Endothelial cell of umbilical vein (primary cell): ENCODE measurements around the gene ZMAT5. TPM values are rescaled to one million over a fixed set of nuclear protein-coding genes. Genes with fewer than 3 reads are reported as not detected.

Source experiments
- BruUV-seq: library from RNA; stranded (reverse); fragments of 400-500 nt; replicated peaks from 2 replicates; lab custom pipeline; 2021; lab: Mats Ljungman, UMichigan
- CTCF ChIA-PET: fragments of 300-600, 350-600 bp; sonication (Branson Sonifier 250); formaldehyde crosslinking; loops from one replicate; lab custom pipeline; 2021; ENCODE audit warnings: antibody characterized with exemption, inconsistent platforms; lab: Charles Lee
- POLR2A ChIA-PET: fragments of 300-600, 350-600 bp; sonication (Branson Sonifier 250); formaldehyde crosslinking; loops from one replicate; lab custom pipeline; 2021; ENCODE audit warnings: antibody characterized with exemption, inconsistent platforms; lab: Charles Lee
- DNase-seq: peaks from one replicate; pipeline ENCODE4 v3.0.0-alpha.2; 2011; ENCODE audit warnings: low read depth, low spot score
- FAIRE-seq: peaks from 2 replicates; lab custom pipeline; 2011; peaks lifted over from hg19 to GRCh38; lab: Jason Lieb, UNC
- H2AFZ ChIP-seq: 2 replicates; pipeline ENCODE4 v1.6.0; 2012; ENCODE audit warnings: low read depth, low read length, control low read depth, inconsistent platforms
- H3K27ac ChIP-seq: 2 replicates; pipeline ENCODE4 v1.5.1; 2011; ENCODE audit warnings: low read depth, mild to moderate bottlenecking, control low read depth, low read length, moderate library complexity; ENCODE audit not compliant: insufficient read depth
- H3K27me3 ChIP-seq, 2 experiments: 2 replicates each; pipeline versions ENCODE4 v1.6.0 to v1.6.1; 2011; ENCODE audit warnings: low read length in 2 of 2, mixed read lengths in 1 of 2; ENCODE audit not compliant: control insufficient read depth in 2 of 2, insufficient read depth in 2 of 2
- H3K36me3 ChIP-seq, 2 experiments: 2 replicates in 1 of 2; 3 replicates in 1 of 2; pipeline ENCODE4 v1.5.1; 2011; ENCODE audit warnings: low read length in 2 of 2, mild to moderate bottlenecking in 1 of 2, moderate library complexity in 1 of 2; ENCODE audit not compliant: control insufficient read depth in 2 of 2, insufficient read depth in 2 of 2; ENCODE audit errors: extremely low read depth in 1 of 2
- H3K4me1 ChIP-seq: 3 replicates; pipeline ENCODE4 v1.5.1; 2011; ENCODE audit warnings: mild to moderate bottlenecking, low read length; ENCODE audit not compliant: control insufficient read depth, insufficient read depth; ENCODE audit errors: extremely low read depth
- H3K4me2 ChIP-seq: 2 replicates; pipeline ENCODE4 v1.6.1; 2011; ENCODE audit warnings: low read length, control low read depth, mixed read lengths; ENCODE audit not compliant: insufficient read depth
- H3K4me3 ChIP-seq, 3 experiments: fragments of 200-600 bp in 1 of 3; sonication (generic), shearing (Covaris generic) in 1 of 3; replicated peaks in 1 of 3; 2 replicates each; pipeline ENCODE4 v1.5.1; 2011 to 2016; ENCODE audit warnings: control low read depth in 3 of 3, low read length in 3 of 3, mild to moderate bottlenecking in 2 of 3, inconsistent platforms in 1 of 3, low read depth in 1 of 3, moderate library complexity in 1 of 3; ENCODE audit not compliant: insufficient read depth in 1 of 3
- H3K79me2 ChIP-seq: 2 replicates; pipeline ENCODE4 v1.6.0; 2012; ENCODE audit warnings: low read length, inconsistent platforms; ENCODE audit not compliant: control insufficient read depth, insufficient read depth
- H3K9ac ChIP-seq: replicated peaks from 2 replicates; pipeline ENCODE3; 2011; ENCODE audit warnings: low read length, control low read depth; ENCODE audit not compliant: insufficient read depth; ENCODE audit errors: extremely low read depth
- H3K9me1 ChIP-seq: replicated peaks from 3 replicates; pipeline ENCODE4 v1.6.0; 2011; ENCODE audit warnings: mild to moderate bottlenecking, low read length; ENCODE audit not compliant: control insufficient read depth, insufficient read depth; ENCODE audit errors: extremely low read depth
- H3K9me3 ChIP-seq: replicated peaks from 2 replicates; pipeline ENCODE4 v1.5.1; 2012; ENCODE audit warnings: low read length, inconsistent platforms; ENCODE audit not compliant: control insufficient read depth, insufficient read depth
- H4K20me1 ChIP-seq: replicated peaks from 2 replicates; pipeline ENCODE3; 2011; ENCODE audit warnings: mild to moderate bottlenecking, low read length; ENCODE audit not compliant: control insufficient read depth, insufficient read depth; ENCODE audit errors: extremely low read depth
- CTCF ChIP-seq, 2 donors: IDR thresholded peaks; 1 replicate in 1 of 2; 2 replicates in 1 of 2; pipeline ENCODE4 v1.5.1; 2011; ENCODE audit warnings: low read length in 2 of 2, mild to moderate bottlenecking in 2 of 2, moderate library complexity in 2 of 2, control low read depth in 1 of 2, inconsistent platforms in 1 of 2, low read depth in 1 of 2; ENCODE audit not compliant: insufficient read depth in 1 of 2; ENCODE audit errors: extremely low read depth in 1 of 2
- EZH2 ChIP-seq: IDR thresholded peaks from 2 replicates; pipeline ENCODE4 v1.6.1; 2012; ENCODE audit warnings: borderline replicate concordance, low read depth, mild to moderate bottlenecking, moderate library complexity, low read length, inconsistent platforms; ENCODE audit not compliant: severe bottlenecking
- FOS ChIP-seq: IDR thresholded peaks from 2 replicates; pipeline ENCODE4 v1.6.1; 2011; ENCODE audit warnings: mild to moderate bottlenecking, low read length, moderate library complexity, borderline replicate concordance; ENCODE audit not compliant: insufficient read depth
- GATA2 ChIP-seq: IDR thresholded peaks from 2 replicates; pipeline ENCODE4 v1.7.0; 2011; ENCODE audit warnings: low read depth, mild to moderate bottlenecking, moderate library complexity, mixed read lengths, low read length; ENCODE audit not compliant: insufficient read length, insufficient read depth
- JUN ChIP-seq: IDR thresholded peaks from 2 replicates; pipeline ENCODE4 v1.6.1; 2011; ENCODE audit warnings: borderline replicate concordance, low read depth; ENCODE audit not compliant: insufficient read length, insufficient read depth
- MAX ChIP-seq: IDR thresholded peaks from 2 replicates; pipeline ENCODE4 v1.6.1; 2011; ENCODE audit not compliant: insufficient read depth, insufficient read length
- MYC ChIP-seq: IDR thresholded peaks from one replicate; pipeline ENCODE4 v1.6.1; 2011; ENCODE audit warnings: mild to moderate bottlenecking, low read depth, low read length
- POLR2A ChIP-seq: IDR thresholded peaks from 2 replicates; pipeline ENCODE4 v1.6.1; 2012; ENCODE audit warnings: low read depth, mild to moderate bottlenecking, control low read depth, low read length
- dilution Hi-C: fragments of 300-500 bp; cut with MboI; formaldehyde crosslinking; loops from one replicate; pipeline ENCODE4 v1.15.0; 2019; ENCODE audit warnings: low sequenced_read_pairs; ENCODE audit not compliant: extremely low pct_ligation_motif_present
- intact Hi-C: fragments of 100-400 bp; cut with micrococcal nuclease; formaldehyde crosslinking; loops from one replicate; pipeline ENCODE4 v1.10.0; 2022
- polyA plus RNA-seq, 4 experiments: library from polyadenylated mRNA; depleted of rRNA in 3 of 4; stranded (reverse) in 3 of 4; unstranded in 1 of 4; fragments of >200 nt; gene quantifications; 2 replicates each; pipeline versions ENCODE4 v1.2.1 to v1.2.3, GENCODE V29; 2011 to 2012; ENCODE audit warnings: missing spikeins in 1 of 4
- total RNA-seq: library from RNA; stranded (reverse); gene quantifications from 2 replicates; pipeline ENCODE4 v1.2.3, GENCODE V29; 2021

Gene ZMAT5
- total and polyA plus RNA-seq, 2 donors (not counting 3 experiments of a cell fraction or from before 2014, with no cell fraction given) = 24.9 to 43.6 TPM

- Histone ChIP-seq H3K9ac (no peak overlapping the region), H3K4me1 (no peaks in the 10 kb centered on the region), H3K27me3 (no peaks in the 10 kb centered on the region), H3K9me3 (no peaks in the 10 kb centered on the region), H4K20me1 (no peaks in the 10 kb centered on the region), H3K9me1 (no peaks in the 10 kb centered on the region), H3K4me2 (no peak overlapping the region), H3K36me3 (peaks cover 16 to 20% of the 10 kb centered on the region in 2 experiments), H3K27ac (no peak overlapping the region), H3K79me2 (no peaks in the 10 kb centered on the region), H3K4me3 (no peak overlapping the region), H2AFZ (no peak overlapping the region)
- FAIRE-seq (no peak), DNase-seq (no peak)
- ChIA-PET POLR2A (no interaction called here), CTCF (interaction anchor here (0.8 to 4.2 kb wide), 5 partner anchors 16 to 275 kb away, joined by 3 to 25 read pairs (median 3); no protein-coding TSS in a partner anchor)
- BruUV-seq = no TSS peak
- dilution Hi-C loops = no loop called here
- TF ChIP-seq POLR2A (no peak), MAX (no peak), EZH2 (no peak), MYC (no peak), FOS (no peak), JUN (no peak), GATA2 (no peak)
- intact Hi-C loops = no loop called here
Measured at GRCh38 chr22:29814003-29814402, 47.2 kb upstream of the ZMAT5 start.

GRCh38 chr22:29813563-29813962 lies 46.8 kb upstream of the ZMAT5 start:
- dilution Hi-C loops = no loop called here
- Histone ChIP-seq H3K36me3 (peaks cover 16 to 20% of the 10 kb centered on the region in 2 experiments), H3K27ac (no peak overlapping the region), H4K20me1 (no peaks in the 10 kb centered on the region), H3K9me3 (no peaks in the 10 kb centered on the region), H2AFZ (no peak overlapping the region), H3K9ac (no peak overlapping the region), H3K9me1 (no peaks in the 10 kb centered on the region), H3K4me1 (no peaks in the 10 kb centered on the region), H3K27me3 (no peaks in the 10 kb centered on the region), H3K79me2 (no peaks in the 10 kb centered on the region), H3K4me3 (no peak overlapping the region), H3K4me2 (no peak overlapping the region)
- DNase-seq (no peak), FAIRE-seq (no peak)
- ChIA-PET CTCF (interaction anchor here (0.8 to 4.2 kb wide), 5 partner anchors 16 to 275 kb away, joined by 3 to 25 read pairs (median 3); no protein-coding TSS in a partner anchor), POLR2A (no interaction called here)
- TF ChIP-seq CTCF (IDR thresholded peaks at IDR 0.05; ENCODE audit: extremely low read depth in 1 of 2, insufficient read depth in 1 of 2, low read depth in 1 of 2, low read length in 2 of 2) (peak in 1 of 2 donors; percentile 7), GATA2 (no peak)
- no TSS peak for BruUV-seq
- intact Hi-C loops = no loop called here
